HK-2 (cell line): ENCODE results near the gene TTYH2.
"Not testable (repeated sequence)": the region's sequence is repeated elsewhere in the genome, so short reads cannot be mapped to it uniquely, and the experiment has no call there.

Experiments
- DNase-seq: peaks from one replicate; pipeline ENCODE4 v3.0.0-alpha.2; 2018; ENCODE audit not compliant: unreplicated experiment

The TTYH2 gene, protein sequence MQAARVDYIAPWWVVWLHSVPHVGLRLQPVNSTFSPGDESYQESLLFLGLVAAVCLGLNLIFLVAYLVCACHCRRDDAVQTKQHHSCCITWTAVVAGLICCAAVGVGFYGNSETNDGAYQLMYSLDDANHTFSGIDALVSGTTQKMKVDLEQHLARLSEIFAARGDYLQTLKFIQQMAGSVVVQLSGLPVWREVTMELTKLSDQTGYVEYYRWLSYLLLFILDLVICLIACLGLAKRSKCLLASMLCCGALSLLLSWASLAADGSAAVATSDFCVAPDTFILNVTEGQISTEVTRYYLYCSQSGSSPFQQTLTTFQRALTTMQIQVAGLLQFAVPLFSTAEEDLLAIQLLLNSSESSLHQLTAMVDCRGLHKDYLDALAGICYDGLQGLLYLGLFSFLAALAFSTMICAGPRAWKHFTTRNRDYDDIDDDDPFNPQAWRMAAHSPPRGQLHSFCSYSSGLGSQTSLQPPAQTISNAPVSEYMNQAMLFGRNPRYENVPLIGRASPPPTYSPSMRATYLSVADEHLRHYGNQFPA

DNA sequence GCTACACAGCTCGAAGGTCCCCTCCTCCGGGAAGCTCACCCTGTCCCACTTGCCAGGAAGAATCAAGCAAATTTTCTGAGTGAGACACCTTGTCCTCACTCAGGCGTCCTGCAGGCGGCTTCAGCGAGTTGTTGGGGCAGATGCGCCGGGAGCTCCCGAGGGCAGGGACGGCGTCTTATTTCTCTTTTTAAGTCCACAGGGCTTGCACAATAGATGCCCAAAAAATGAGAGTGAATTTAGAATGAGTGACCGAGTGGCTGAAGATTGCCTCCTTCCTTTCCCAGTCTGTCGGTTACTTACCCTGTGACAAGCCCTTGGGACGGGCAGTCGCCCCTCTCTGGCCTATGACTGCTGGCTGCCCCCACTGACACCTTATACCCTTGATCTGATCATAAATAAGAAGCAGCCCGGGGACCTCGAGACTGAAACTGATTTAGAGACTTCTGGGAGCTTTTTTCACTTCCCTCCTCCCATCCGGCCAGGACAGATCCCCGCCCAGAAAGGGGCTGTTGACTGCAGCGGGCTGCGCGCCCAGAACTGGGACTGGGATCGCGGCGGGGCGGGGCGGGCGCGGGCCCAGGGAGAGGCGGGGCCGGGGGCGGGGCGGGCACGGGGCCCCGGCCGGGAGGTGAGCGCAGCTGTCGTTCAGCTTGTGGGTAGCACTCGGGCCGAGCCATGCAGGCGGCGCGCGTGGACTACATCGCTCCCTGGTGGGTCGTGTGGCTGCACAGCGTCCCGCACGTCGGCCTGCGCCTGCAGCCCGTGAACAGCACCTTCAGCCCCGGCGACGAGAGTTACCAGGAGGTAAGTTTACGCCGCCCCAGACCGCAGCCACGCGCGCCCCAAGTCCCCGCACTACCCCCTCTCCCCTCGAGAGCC is at the start of gene TTYH2:
Gene TTYH2, plus strand, starts transcription at position 659 of the 879 bp plus-strand sequence. Its CDS starts 17 bp downstream, at position 676.
- DNase-seq: peak; percentile 86

DNA sequence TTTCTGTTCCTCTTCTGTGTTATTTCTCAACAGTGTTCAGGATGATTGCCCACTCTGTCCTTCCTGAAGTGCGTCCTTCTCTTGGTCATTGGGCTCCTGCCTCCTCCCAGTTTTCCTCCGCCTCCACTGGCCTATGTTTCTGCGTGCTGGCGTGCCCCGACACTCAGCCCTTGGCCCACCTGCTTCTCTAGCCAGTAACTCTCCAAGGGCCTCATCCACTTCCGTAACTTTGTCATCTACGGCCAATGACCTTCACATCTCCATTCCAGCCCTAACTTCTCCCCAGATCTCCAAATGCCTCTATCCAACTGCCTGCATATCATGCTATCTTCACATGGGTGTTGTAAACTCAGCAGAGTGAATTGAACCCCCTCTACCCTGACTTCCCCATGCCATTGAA is 49.5 kb upstream of the TTYH2 start:
- DNase-seq: no peak

DNA sequence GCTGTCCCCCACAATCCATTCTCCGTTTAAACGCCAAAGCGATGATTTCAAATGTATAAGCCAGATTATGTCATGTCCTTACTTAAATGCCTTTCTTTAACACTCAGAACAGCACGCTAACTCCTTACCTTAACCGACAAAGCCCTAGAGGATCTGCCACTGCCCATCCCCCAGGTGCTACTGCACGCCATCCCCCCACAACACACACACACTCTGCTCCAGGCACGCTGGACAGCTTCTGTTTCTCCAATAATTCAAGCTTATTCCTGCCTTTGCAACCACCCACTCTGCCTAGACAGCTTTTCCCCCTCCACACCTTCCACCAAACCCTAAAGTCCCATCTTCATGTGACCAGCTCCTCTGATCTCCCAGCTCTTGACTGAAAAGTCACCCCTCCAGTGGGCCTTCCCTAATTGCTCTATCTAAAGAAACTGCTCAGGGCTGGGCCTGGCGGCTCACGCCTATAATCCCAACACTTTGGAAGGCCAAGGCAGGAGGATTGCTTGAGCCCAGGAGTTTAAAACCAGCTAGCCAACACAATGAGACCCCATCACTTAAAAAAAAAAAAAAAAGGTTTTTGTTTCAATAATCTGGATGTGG is 48.8 kb upstream of the TTYH2 start:
- no peak for DNase-seq

DNA sequence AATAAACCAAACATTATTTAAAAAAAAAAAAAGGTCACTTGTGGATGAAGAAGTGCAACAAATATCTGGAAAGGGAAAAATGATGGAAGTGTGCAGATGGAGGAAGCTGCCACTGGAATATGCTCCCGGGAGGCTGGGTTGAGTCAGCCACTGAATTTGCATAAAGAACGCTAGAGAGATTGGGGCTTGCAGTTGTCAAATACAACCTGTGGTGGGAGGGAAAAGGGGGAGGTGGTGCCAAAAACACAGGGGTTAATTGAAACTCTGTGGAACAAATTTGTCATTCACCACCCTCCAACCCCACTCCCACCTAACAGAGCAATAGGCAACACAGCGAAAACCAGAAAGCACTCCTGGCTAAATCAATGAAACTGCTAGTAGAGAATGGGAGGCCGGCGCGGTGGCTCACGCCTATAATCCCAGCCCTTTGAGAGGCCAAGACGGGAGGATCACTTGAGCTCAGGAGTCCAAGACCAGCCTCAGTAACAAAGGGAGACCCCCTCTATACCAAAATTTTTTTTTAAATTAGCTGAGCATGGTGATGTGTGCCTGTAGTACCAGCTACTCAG is 47.5 kb upstream of the TTYH2 start:
- DNase-seq: no peak

DNA sequence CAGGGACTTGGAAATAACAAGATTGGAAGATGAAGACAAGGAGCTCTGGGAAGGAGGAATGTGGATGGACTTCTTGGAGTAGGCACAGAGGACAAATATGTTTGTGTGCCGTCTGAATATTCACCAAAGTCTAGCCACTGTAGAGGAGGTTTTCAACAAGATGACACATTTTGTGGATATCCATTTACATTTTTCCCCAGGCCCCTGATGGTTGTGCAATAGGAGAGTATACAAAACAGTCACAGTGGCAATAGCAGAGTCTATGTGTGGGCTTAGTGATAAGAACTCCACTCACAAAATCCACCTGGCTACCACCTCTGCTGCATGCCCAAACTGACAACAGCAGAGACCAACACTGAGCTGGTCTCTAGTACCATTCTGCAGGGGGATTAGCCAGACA is 42.4 kb upstream of the TTYH2 start:
- DNase-seq: no peak

DNA sequence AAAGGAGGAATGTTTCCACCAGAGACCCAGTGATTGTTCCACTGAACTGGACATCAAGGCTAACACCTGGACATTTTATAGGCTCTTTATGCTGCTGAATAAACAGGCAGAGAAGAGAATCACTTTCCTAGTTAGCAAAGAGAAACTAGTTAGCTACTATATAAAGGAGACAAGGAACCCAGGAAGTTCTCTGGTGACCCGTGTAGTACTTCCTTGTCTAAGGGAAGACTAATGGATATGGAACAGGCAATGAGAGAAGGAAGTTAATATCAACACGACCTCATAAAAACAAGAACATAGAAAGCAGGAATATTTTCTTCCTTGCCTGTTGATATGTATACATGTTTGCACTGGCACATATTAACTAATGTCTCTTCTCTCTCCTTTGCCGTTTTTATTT is 40.7 kb upstream of the TTYH2 start:
- DNase-seq: no peak

DNA sequence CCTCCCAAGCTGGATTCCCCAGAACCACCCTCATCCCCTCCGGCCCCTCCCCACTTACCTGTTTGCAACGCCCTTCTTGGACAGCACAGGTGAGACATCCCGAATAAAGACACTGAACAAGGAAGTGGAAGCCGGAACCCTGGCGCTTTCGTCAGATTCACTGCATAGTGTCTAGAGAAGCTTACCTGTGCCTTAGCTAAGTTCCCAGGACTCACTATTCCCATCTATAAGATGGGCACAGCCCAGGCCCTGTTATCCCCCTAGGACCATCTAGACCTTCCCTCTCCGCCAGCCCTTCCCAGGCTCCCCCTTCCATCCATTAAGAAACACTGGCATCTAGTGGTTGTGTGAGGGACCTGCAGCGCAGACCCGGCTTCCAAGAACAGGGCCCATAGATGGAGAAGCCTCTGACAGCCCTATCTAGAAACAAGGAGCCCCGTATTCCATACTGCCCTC is 36.8 kb upstream of the TTYH2 start:
- DNase-seq: peak; percentile 38

DNA sequence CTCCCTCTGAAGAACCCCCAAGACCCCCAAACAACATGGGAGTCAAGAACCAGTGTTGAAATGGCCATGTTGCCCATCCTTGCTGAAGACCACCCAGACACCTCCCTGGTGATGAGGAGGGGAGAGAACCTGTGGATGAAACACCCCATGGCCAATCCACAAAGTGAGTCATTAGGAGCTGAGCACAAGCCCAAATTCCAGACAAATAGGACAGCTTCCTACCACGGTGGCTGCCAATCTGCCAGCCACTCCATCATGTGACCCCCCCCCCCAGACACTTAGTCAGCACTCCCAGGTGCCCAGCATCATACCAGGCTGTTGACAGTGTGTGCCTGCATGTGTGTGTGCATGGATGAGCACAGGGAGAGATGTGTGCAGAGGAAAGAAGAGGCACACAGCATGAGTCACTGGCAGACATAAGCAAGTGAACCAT is 36.3 kb upstream of the TTYH2 start:
- peak; percentile 69 for DNase-seq

DNA sequence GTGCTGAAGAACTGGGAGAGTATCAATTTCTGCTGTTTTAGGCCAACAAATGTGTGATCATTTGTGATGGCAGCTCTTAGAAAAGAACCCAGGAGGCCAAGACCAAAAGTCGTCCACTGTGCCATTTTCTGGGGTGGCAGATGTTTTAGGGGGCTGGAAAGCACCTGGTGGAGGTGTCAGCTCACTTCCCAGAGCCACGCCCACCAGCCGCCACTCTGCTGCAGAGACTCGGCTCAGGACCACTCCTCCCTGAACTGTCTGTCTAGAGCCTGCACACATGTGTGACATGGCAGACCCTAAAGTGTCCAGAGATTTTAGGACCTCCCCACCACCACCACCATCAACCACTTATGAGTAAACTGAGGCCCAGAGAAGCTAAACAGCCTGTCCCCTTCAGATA is 33.8 kb upstream of the TTYH2 start:
- DNase-seq: no peak

DNA sequence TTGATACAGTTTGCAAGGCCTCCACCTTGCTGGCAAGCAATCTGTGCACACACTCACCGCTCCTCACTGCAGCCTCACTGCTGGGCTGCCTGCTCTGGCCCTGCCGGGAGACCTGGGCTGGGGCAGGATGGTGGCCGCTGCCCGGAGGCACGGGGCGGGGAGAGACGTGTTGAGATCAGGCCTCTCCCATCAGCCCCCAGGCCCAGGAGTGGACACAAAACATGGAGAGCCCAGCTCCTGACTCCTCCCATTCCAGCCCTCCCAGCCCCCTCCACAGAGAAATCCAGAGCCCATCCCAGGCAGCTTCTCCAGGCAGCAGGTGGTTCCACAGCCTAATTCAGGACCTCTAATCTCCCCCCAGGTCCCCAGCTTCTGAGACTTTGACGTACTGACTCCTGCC is 33.0 kb upstream of the TTYH2 start:
- no peak for DNase-seq

DNA sequence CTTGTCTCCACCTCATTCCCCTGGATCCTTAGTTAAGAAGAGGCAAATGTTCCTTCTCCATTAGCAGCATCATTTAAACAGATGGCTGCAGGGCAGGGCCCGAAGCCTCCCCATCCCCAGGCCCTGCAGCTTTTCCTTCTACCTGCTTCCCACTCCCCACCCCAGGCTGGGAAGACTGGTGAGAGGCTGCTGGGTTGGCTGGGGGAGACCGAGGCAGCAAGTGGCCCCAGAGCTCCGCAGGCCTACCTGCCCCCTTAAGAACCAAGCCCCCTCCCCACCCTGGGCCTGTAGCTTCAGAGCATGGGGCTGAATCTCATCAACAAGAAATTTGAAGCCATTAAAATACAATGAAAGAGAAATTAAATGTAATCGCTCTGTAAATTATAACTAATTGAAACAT is 32.0 kb upstream of the TTYH2 start:
- DNase-seq: no peak

DNA sequence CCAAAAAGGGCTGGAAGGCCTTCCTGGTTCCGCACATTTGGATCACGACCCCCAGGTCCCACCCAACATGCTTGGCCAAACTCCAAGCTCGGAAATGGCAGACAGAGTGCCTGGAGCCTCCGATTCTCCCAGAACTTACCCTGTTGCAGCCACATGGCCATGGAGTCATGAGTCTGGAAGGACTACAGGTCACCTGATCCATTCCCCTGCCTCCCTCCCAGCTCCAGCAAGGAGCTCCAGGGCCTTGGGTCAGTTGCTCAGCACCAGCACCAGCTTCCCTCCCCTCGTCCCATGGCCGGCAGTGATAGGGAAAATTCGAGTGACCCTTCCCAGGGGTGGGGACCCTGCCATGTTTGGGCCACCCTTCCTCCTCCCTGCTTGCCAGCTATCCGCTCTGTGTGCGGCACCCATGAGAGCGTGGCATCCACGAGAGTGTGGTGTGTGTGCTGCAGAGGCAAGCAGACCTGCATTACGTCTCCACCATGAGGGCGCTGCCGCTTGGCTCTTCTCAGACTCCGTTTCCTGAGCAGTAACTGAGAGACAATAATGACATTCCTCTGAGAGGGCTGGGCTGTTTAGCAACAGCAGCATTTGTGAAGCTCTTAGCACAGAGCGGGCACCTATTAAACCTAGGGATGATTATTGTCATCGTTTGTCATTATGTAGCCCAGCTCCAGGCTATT is 31.2 kb upstream of the TTYH2 start:
- no peak for DNase-seq

DNA sequence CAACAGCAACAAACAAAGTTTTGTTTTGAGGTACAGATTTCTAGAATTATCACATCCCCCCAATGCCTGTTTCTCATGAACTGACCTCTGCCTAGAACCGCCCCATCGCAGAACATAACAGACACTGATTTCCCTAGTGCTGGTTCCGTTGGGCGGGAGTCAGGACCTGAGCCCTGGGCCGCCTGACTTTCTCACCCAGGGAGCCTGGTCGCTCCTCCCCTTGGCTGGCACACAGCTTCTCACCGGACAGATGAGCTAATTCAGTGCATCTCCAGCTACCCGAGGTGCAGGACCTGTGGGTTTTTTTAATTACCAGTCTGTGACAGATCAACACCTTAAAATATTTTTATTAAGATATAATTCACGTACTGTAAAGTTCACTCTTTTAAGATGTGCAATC is 30.0 kb upstream of the TTYH2 start:
- DNase-seq: no peak

DNA sequence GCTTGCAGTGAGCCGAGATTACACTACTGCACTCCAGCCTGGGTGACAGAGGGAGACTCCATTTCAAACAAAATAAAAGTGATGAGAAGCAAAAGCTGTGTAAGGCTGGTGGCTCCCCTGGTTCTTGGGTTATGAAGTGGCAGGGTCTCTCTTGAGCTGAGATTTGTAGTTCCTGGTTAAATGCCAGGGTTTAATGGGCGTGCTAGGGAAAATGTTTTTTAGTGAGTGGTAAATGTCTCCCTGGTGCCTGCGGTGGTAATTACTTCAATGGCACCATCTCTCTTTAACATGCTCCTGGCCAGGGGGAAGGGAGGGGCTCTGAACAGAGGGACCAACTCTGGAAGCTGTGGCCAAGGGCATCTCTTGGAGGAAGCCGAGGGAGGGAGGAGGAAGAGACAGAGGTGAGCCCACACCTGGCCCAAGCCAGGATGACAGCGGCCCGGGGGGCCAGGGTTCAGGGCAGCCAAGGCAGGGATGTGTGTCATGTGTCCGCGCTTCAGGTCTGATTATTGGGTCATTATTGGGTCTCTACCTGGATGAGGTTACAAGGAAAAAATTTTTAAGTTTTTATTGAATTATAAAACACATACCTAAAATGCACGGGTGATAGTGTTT is 27.7 kb upstream of the TTYH2 start:
- DNase-seq: no peak

DNA sequence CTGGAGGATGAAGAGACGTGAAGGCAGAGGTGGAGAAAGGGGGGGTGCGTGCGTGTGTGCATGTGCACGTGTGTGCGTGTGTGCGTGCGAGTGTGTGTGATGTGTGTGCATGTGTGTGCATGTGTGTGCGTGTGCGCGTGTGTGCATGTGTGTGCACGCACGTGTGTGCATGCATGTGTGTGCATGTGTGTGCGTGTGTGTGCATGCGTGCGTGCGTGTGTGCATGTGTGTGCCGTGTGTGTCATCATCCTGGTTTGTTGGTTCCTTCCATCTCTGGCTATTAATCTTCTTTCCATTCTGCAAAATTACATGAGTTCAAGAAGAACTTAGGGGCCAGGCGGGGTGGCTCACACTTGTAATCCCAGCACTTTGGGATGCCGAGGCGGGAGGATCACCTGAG is 26.9 kb upstream of the TTYH2 start:
- no peak for DNase-seq

DNA sequence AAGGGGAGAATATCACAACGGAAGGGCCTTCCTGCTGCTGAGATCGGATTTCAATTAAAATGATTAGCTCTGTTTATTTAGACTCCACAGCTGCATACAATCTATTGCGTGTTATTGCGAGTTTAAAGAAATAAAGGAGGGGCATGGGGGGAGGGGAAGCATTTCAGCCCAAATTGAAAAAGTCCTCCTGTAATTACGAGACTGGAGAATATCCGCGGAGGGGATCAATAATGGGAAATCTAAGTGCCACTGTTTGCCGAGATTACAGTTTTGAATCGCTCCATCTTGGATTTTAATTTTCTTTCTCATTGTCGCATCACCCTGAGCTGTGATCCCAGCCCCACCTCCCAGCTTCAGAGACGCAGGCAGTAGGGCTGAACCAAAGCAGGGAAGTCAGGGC is 25.6 kb upstream of the TTYH2 start:
- DNase-seq: no peak

DNA sequence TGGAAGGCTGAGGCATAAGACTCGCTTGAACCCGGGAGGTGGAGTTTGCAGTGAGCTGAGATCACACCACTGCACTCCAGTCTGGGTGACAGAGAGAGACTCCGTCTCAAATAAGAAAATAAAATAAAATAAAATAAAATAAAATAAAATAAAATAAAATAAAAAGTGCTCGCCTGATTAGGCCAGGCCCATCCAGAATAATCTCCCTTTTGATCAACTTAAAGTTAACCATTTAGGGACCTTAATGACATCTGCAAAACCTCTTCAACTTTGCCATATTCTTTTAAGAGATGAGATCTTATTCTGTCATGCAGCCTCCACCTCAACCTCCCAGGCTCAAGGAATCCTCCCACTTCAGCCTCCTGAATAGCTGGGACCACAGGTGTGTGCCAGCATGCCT is 24.7 kb upstream of the TTYH2 start:
- DNase-seq: not testable (repeated sequence)

DNA sequence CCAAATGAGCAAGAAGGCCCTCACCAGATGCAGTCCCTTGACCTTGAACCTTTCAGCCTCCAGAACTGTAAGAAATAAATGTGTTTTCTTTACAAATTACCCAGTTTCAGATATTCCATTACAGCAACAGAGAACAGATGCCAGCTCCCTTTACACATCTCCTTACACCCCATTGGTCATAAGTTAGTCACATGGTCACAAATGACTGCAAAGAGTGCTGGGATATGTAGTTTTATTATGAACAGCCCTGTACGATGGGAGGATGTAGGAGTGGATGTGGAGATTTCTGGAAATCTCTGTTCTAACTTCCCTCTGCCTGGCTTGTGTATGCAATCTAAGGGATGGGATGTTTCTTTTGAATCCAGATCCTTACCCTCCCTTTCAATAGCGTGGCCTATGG is 23.2 kb upstream of the TTYH2 start:
- DNase-seq: no peak

DNA sequence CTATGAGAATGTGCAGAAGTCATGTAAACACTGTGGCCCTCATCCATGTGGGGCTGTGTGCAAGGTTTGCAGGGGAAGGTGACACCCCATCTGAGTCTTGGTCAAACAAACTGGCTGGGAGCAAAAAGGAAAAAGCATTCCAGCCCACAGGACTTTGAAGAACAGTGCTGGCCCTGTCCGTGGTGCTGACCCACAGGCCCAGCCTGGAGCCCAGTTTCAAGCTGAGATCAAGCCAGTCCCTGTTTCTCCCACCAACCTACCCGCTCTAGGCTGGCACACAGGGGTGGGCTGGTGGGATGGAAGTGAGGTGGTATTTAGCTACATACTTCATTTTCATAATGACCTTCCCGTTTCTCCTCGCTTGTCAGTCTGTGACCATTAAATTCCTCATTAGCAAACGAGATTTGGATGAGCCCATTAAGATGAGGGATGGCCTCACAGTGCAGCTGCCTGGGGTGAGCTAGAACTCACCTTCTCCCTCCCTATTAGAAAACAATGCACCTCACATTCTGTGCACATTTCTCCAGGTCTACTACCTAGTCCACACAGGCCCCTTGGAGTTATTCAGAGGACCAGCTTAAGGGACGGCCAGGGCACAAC is 22.5 kb upstream of the TTYH2 start:
- no peak for DNase-seq
